ENCODE data around the gene SPI1.

Gene SPI1

GRCh38 chr11:47407746-47408590 lies 29.6 kb upstream of the SPI1 start, which contains the start of gene SLC39A13 (continued):
- no peak for TF ChIP-seq PRDM2 (tag by site-specific recombination; IDR thresholded peaks at IDR 0.05; ENCODE audit: borderline replicate concordance)
- no peak for TF ChIP-seq TCF7L2 (IDR thresholded peaks at IDR 0.05; ENCODE audit: borderline replicate concordance, low read depth, low read length)
- no peak; the same call in none of the 2 replicates for TF ChIP-seq ZBTB8A (tag by site-specific recombination; IDR thresholded peaks at IDR 0.05)
- no peak for TF ChIP-seq ZNF2 (tag by site-specific recombination; IDR thresholded peaks at IDR 0.05)
- TF ChIP-seq ZNF610 (tag by site-specific recombination; IDR thresholded peaks at IDR 0.05; ENCODE audit: borderline replicate concordance): no peak; the same call in 1 of the 2 replicates
- no peak for TF ChIP-seq MYNN (tag by site-specific recombination; IDR thresholded peaks at IDR 0.05; ENCODE audit: borderline replicate concordance)
- TF ChIP-seq KLF7 (tag by site-specific recombination; IDR thresholded peaks at IDR 0.05; ENCODE audit: borderline replicate concordance): peak; percentile 51; the same call in 1 of the 2 replicates
- no peak for TF ChIP-seq ZNF16 (tag by site-specific recombination; IDR thresholded peaks at IDR 0.05; ENCODE audit: low read depth)
- no peak for TF ChIP-seq ZNF514 (tag by site-specific recombination; IDR thresholded peaks at IDR 0.05)
- no peak; the same call in 1 of the 2 replicates for TF ChIP-seq ZNF513 (tag by site-specific recombination; IDR thresholded peaks at IDR 0.05)
- peak; percentile 30; the same call in 1 of the 2 replicates for TF ChIP-seq GLIS1 (tag by site-specific recombination; IDR thresholded peaks at IDR 0.05)
- TF ChIP-seq PRDM4 (tag by site-specific recombination; IDR thresholded peaks at IDR 0.05): no peak
- no peak for TF ChIP-seq ZNF138 (tag by site-specific recombination; IDR thresholded peaks at IDR 0.05; ENCODE audit: borderline replicate concordance)
- TF ChIP-seq ZEB2 (tag by site-specific recombination; IDR thresholded peaks at IDR 0.05): peak; percentile 76
- TF ChIP-seq ZBTB6 (tag by site-specific recombination; IDR thresholded peaks at IDR 0.05): peak; percentile 29; the same call in 1 of the 2 replicates
- no peak for TF ChIP-seq ZNF433 (tag by site-specific recombination; IDR thresholded peaks at IDR 0.05; ENCODE audit: low read depth)
- TF ChIP-seq ZNF426 (tag by site-specific recombination; IDR thresholded peaks at IDR 0.05): no peak
- no peak for TF ChIP-seq ZNF560 (tag by site-specific recombination; IDR thresholded peaks at IDR 0.05; ENCODE audit: borderline replicate concordance)
- TF ChIP-seq BCL11B (tag by site-specific recombination; IDR thresholded peaks at IDR 0.05; ENCODE audit: low read depth): peak; percentile 33; the same call in 1 of the 2 replicates
- TF ChIP-seq ZNF302 (tag by site-specific recombination; IDR thresholded peaks at IDR 0.05; ENCODE audit: low read depth): no peak
- no peak for TF ChIP-seq ZNF837 (tag by site-specific recombination; IDR thresholded peaks at IDR 0.05)
- TF ChIP-seq ZNF366 (tag by site-specific recombination; conservative IDR thresholded peaks at IDR 0.05): 0 out of 2 replicates have a peak, but pooled peaks have one; percentile 13
- peak; percentile 69 for TF ChIP-seq ZBTB44 (tag by site-specific recombination; IDR thresholded peaks at IDR 0.05)
- TF ChIP-seq ZNF341 (tag by site-specific recombination; IDR thresholded peaks at IDR 0.05; ENCODE audit: low read depth): no peak
- no peak for TF ChIP-seq ZNF214 (tag by site-specific recombination; IDR thresholded peaks at IDR 0.05; ENCODE audit: borderline replicate concordance)
- no peak for TF ChIP-seq ZNF132 (tag by site-specific recombination; IDR thresholded peaks at IDR 0.05; ENCODE audit: borderline replicate concordance)

Data from HEK293 (cell line).